GM23338 (cell line): Measurements from ENCODE around the gene TTC21B. TPM values are rescaled to one million over a fixed set of nuclear protein-coding genes. Genes with fewer than 3 reads are reported as not detected.

Experiments used
- ATAC-seq: fragments of 200-7000 bp; cut with Tn5 transposase; 3 replicates; pipeline ENCODE4 v1.9.1; 2020
- DNase-seq: peaks from one replicate; pipeline ENCODE4 v3.0.0-alpha.2; 2015; ENCODE audit warnings: low spot score
- H2AFZ ChIP-seq: fragments of 200-600 bp; sonication (generic); 2 replicates; pipeline ENCODE4 v1.8.0; 2016; ENCODE audit warnings: antibody characterized with exemption, mild to moderate bottlenecking, moderate library complexity
- H3F3A ChIP-seq: fragments of 200-600 bp; sonication (generic); replicated peaks from 2 replicates; pipeline ENCODE4 v1.8.0; 2017; ENCODE audit warnings: antibody characterized with exemption, mixed run types, low read depth
- H3K27ac ChIP-seq: fragments of 200-600 bp; sonication (generic); 2 replicates; pipeline ENCODE4 v1.6.1; 2016; ENCODE audit warnings: low read depth
- H3K27me3 ChIP-seq: fragments of 200-600 bp; sonication (generic); 2 replicates; pipeline ENCODE4 v1.8.0; 2016; ENCODE audit warnings: mild to moderate bottlenecking, mixed run types, moderate library complexity; ENCODE audit not compliant: insufficient read depth
- H3K36me3 ChIP-seq: fragments of 200-600 bp; sonication (generic); 2 replicates; pipeline ENCODE4 v1.8.0; 2016; ENCODE audit warnings: mild to moderate bottlenecking; ENCODE audit not compliant: insufficient read depth
- H3K4me1 ChIP-seq: fragments of 200-600 bp; sonication (generic); 2 replicates; pipeline ENCODE4 v1.8.0; 2016; ENCODE audit warnings: mild to moderate bottlenecking, moderate library complexity; ENCODE audit not compliant: insufficient read depth
- H3K4me2 ChIP-seq: fragments of 200-600 bp; sonication (generic); 2 replicates; pipeline ENCODE4 v1.7.1; 2017; ENCODE audit warnings: mixed run types
- H3K4me3 ChIP-seq: fragments of 200-600 bp; sonication (generic); 2 replicates; pipeline ENCODE4 v1.6.1; 2016; ENCODE audit warnings: mixed run types
- H3K79me2 ChIP-seq: fragments of 200-600 bp; sonication (generic); replicated peaks from 2 replicates; pipeline ENCODE4 v1.8.0; 2017; ENCODE audit warnings: mild to moderate bottlenecking; ENCODE audit not compliant: insufficient read depth
- H3K9me2 ChIP-seq: fragments of 200-600 bp; sonication (generic); 2 replicates; pipeline ENCODE4 v1.8.0; 2017; ENCODE audit not compliant: insufficient read depth
- H4K20me1 ChIP-seq: fragments of 200-600 bp; sonication (generic); replicated peaks from 2 replicates; pipeline ENCODE4 v1.8.0; 2017; ENCODE audit warnings: mild to moderate bottlenecking; ENCODE audit not compliant: insufficient read depth
- H3K27ac Mint-ChIP-seq: 2 replicates; pipeline ENCODE4 v1.8.0; 2020; ENCODE audit warnings: inconsistent platforms, mild to moderate bottlenecking, moderate library complexity, mixed read lengths
- H3K27me3 Mint-ChIP-seq: 3 replicates; pipeline ENCODE4 v1.8.0; 2022; ENCODE audit warnings: low read depth, mild to moderate bottlenecking, moderate library complexity, mixed read lengths, inconsistent platforms; ENCODE audit not compliant: insufficient read depth, poor library complexity
- H3K36me3 Mint-ChIP-seq: 3 replicates; pipeline ENCODE4 v1.8.0; 2021; ENCODE audit warnings: low read depth, mild to moderate bottlenecking, inconsistent platforms, moderate library complexity, mixed read lengths
- H3K4me1 Mint-ChIP-seq: 3 replicates; pipeline ENCODE4 v1.8.0; 2020; ENCODE audit warnings: mild to moderate bottlenecking, inconsistent platforms, mixed read lengths
- H3K4me3 Mint-ChIP-seq: 3 replicates; pipeline ENCODE4 v1.8.0; 2021; ENCODE audit warnings: moderate library complexity, mild to moderate bottlenecking, inconsistent platforms, mixed read lengths
- H3K9me3 Mint-ChIP-seq: 3 replicates; pipeline ENCODE4 v1.8.0; 2020; ENCODE audit warnings: moderate library complexity, mild to moderate bottlenecking, inconsistent platforms, mixed read lengths
- CTCF ChIP-seq, 2 experiments: fragments of 200-600 bp in 1 of 2; sonication (generic) in 1 of 2; conservative IDR thresholded peaks; 2 replicates each; pipeline versions ENCODE4 v1.5.1 to v1.6.1; 2016 to 2017; ENCODE audit warnings: antibody characterized with exemption in 2 of 2, low read depth in 2 of 2, mild to moderate bottlenecking in 2 of 2, moderate library complexity in 1 of 2
- ETS1 ChIP-seq: IDR thresholded peaks from 2 replicates; pipeline ENCODE4 v1.6.1; 2016; ENCODE audit warnings: antibody characterized with exemption
- EZH2 ChIP-seq: fragments of 200-600 bp; sonication (generic); IDR thresholded peaks from one replicate; pipeline ENCODE4 v1.8.0; 2017; ENCODE audit warnings: antibody characterized with exemption, mild to moderate bottlenecking, low read depth; ENCODE audit not compliant: unreplicated experiment
- JUNB ChIP-seq: IDR thresholded peaks from one replicate; pipeline ENCODE4 v1.6.1; 2016; ENCODE audit warnings: antibody characterized with exemption; ENCODE audit not compliant: unreplicated experiment
- POLR2AphosphoS5 ChIP-seq: IDR thresholded peaks from 2 replicates; pipeline ENCODE4 v1.6.1; 2016; ENCODE audit warnings: antibody characterized with exemption, low read depth
- REST ChIP-seq: IDR thresholded peaks from one replicate; pipeline ENCODE4 v1.6.1; 2018; ENCODE audit warnings: antibody characterized with exemption; ENCODE audit not compliant: unreplicated experiment
- STAT1 ChIP-seq: IDR thresholded peaks from one replicate; pipeline ENCODE4 v1.6.1; 2016; ENCODE audit warnings: antibody characterized with exemption; ENCODE audit not compliant: unreplicated experiment
- polyA plus RNA-seq: library from polyadenylated mRNA; unstranded; fragments of >200 nt; fragmentation: Nextera tagmentation; extraction: Ambion mirVana; gene quantifications from 2 replicates; pipeline ENCODE4 v1.2.1, GENCODE V29; 2016
- total RNA-seq: library from RNA; depleted of rRNA; stranded (reverse); fragments of >200 nt; shearing (Covaris generic); gene quantifications from 2 replicates; pipeline ENCODE4 v1.2.3, GENCODE V29; 2014

Gene TTC21B
- total and polyA plus RNA-seq, 2 experiments from 2014 or later, result 10.1 to 32.8 TPM

GRCh38 chr2:165857876-165858275 is 95.7 kb downstream of the TTC21B start:
- no peak overlapping the region for H3K27ac Mint-ChIP-seq

GRCh38 chr2:165852394-165852793 is 101.2 kb downstream of the TTC21B start:
- Mint-ChIP-seq H3K4me3 (no peak overlapping the region), H3K27ac (no peak overlapping the region), H3K27me3 (peaks cover 7% of the 10 kb centered on the region), H3K36me3 (peaks cover 24% of the 10 kb centered on the region; the same call in 2 of the 3 replicates), H3K9me3 (peaks cover 27% of the 10 kb centered on the region), H3K4me1 (no peaks in the 10 kb centered on the region)
- Histone ChIP-seq H3K4me2 (no peak overlapping the region), H3K79me2 (no peaks in the 10 kb centered on the region), H3F3A (no peaks in the 10 kb centered on the region), H4K20me1 (no peaks in the 10 kb centered on the region), H3K9me2 (peaks cover 13% of the 10 kb centered on the region; the same call in 1 of the 2 replicates), H2AFZ (no peak overlapping the region), H3K4me1 (no peaks in the 10 kb centered on the region), H3K4me3 (no peak overlapping the region), H3K27ac (no peak overlapping the region), H3K36me3 (no peaks in the 10 kb centered on the region), H3K27me3 (no peaks in the 10 kb centered on the region)
- DNase-seq, result no peak
- ATAC-seq, result no peak
- TF ChIP-seq EZH2 (no peak), CTCF (conservative IDR thresholded peaks at IDR 0.05; ENCODE audit: low read depth in 2 of 2) (no peak), ETS1 (no peak)

More at GRCh38 chr2:165857876-165858275, 95.7 kb downstream of the TTC21B start:
- H3K9me3 Mint-ChIP-seq, result peaks cover 38% of the 10 kb centered on the region
- Histone ChIP-seq H2AFZ (no peak overlapping the region), H3K27me3 (no peaks in the 10 kb centered on the region), H4K20me1 (no peaks in the 10 kb centered on the region), H3K4me2 (no peak overlapping the region), H3K36me3 (peaks cover 11% of the 10 kb centered on the region; the same call in 1 of the 2 replicates), H3K4me3 (no peak overlapping the region), H3F3A (no peaks in the 10 kb centered on the region), H3K9me2 (peaks cover 17% of the 10 kb centered on the region; the same call in 1 of the 2 replicates), H3K4me1 (no peaks in the 10 kb centered on the region), H3K79me2 (no peaks in the 10 kb centered on the region), H3K27ac (no peak overlapping the region)
- no peaks in the 10 kb centered on the region for H3K4me1 Mint-ChIP-seq
- H3K27me3 Mint-ChIP-seq, result peaks cover 8% of the 10 kb centered on the region
- no peak for TF ChIP-seq POLR2AphosphoS5
- TF ChIP-seq STAT1, result no peak
- no peak for TF ChIP-seq ETS1
- no peak for DNase-seq
- peaks cover 48% of the 10 kb centered on the region for H3K36me3 Mint-ChIP-seq
- ATAC-seq, result no peak
- no peak overlapping the region for H3K4me3 Mint-ChIP-seq

- Mint-ChIP-seq H3K4me1 (peaks cover 35% of the 10 kb centered on the region), H3K9me3 (peaks cover 10% of the 10 kb centered on the region; the same call in 2 of the 3 replicates), H3K27ac (no peak overlapping the region), H3K4me3 (no peak overlapping the region), H3K36me3 (peaks cover 4% of the 10 kb centered on the region; the same call in 1 of the 3 replicates), H3K27me3 (no peaks in the 10 kb centered on the region)
- TF ChIP-seq REST (no peak), JUNB (no peak), CTCF (conservative IDR thresholded peaks at IDR 0.05; ENCODE audit: low read depth in 2 of 2) (peak; percentile 58), EZH2 (no peak), STAT1 (no peak)
- no peak overlapping the region for H3K4me3 ChIP-seq
- DNase-seq, result peak; percentile 67
- no peak overlapping the region for H3K27ac ChIP-seq
- H3K9me2 ChIP-seq, result no peaks in the 10 kb centered on the region
- H3K36me3 ChIP-seq, result no peaks in the 10 kb centered on the region
- H3K79me2 ChIP-seq, result no peaks in the 10 kb centered on the region
- H3K4me1 ChIP-seq, result peaks cover 41% of the 10 kb centered on the region
- no peaks in the 10 kb centered on the region for H3F3A ChIP-seq
- ATAC-seq, result peak; percentile 83
- no peaks in the 10 kb centered on the region for H4K20me1 ChIP-seq
- H2AFZ ChIP-seq, result no peak overlapping the region
- H3K4me2 ChIP-seq, result no peak overlapping the region
- H3K27me3 ChIP-seq, result no peaks in the 10 kb centered on the region
Measured at GRCh38 chr2:165847001-165847400, 106.6 kb downstream of the TTC21B start.
